Large intestine (tissue), 3 donors: Measurements from ENCODE around the gene STX5. TPM values are rescaled to one million over a fixed set of nuclear protein-coding genes. Genes with fewer than 3 reads are reported as not detected.
A peak's percentile ranks its signal among the peaks of the same experiment; 100 is the strongest.
"Not testable (repeated sequence)": the region's sequence is repeated elsewhere in the genome, so short reads cannot be mapped to it uniquely, and the experiment has no call there.

Source experiments
- DNase-seq, 2 donors: peaks; one replicate each; pipeline versions ENCODE4 v3.0.0 to v3.0.0-alpha.2; 2013
- H3K27ac ChIP-seq: one replicate; pipeline ENCODE4 v1.5.1; 2013; ENCODE audit warnings: low read length
- H3K27me3 ChIP-seq: 2 replicates; pipeline ENCODE4 v1.6.1; 2013; ENCODE audit warnings: low read length; ENCODE audit not compliant: control insufficient read depth, insufficient read depth
- H3K36me3 ChIP-seq: 2 replicates; pipeline ENCODE4 v1.6.1; 2013; ENCODE audit warnings: low read length; ENCODE audit not compliant: control insufficient read depth, insufficient read depth
- H3K4me1 ChIP-seq: one replicate; pipeline ENCODE4 v1.6.1; 2013; ENCODE audit warnings: low read length; ENCODE audit not compliant: control insufficient read depth, insufficient read depth
- H3K4me3 ChIP-seq: one replicate; pipeline ENCODE4 v1.5.1; 2013; ENCODE audit warnings: low read length
- H3K9me3 ChIP-seq: one replicate; pipeline ENCODE4 v1.6.1; 2013; ENCODE audit warnings: mild to moderate bottlenecking, low read depth, low read length, moderate library complexity; ENCODE audit not compliant: control insufficient read depth
- WGBS: methylation state at CpG from one replicate; pipeline ENCODE4 v1.1.5; 2013; ENCODE audit warnings: low lambda C conversion rate; ENCODE audit not compliant: insufficient coverage; 5-methylcytosine and 5-hydroxymethylcytosine counted together
- polyA plus RNA-seq: library from polyadenylated mRNA; unstranded; fragments of 120-200 nt; gene quantifications from one replicate; pipeline ENCODE4 v1.2.1, GENCODE V29; 2013

The STX5 gene
- polyA plus RNA-seq, 1 donor, result 42.4 TPM

GRCh38 chr11:62782753-62783152 lies 49.1 kb downstream of the STX5 start:
- H3K4me3 ChIP-seq, result no peak overlapping the region
- 90% methylated on average over 2 of the region's 7 CpGs for WGBS
- no peak for DNase-seq
- H3K4me1 ChIP-seq, result peaks cover 9% of the 10 kb centered on the region
- no peak overlapping the region for H3K27ac ChIP-seq
- peaks cover 31% of the 10 kb centered on the region for H3K36me3 ChIP-seq
- H3K27me3 ChIP-seq, result no peaks in the 10 kb centered on the region
- H3K9me3 ChIP-seq, result no peaks in the 10 kb centered on the region

GRCh38 chr11:62778441-62778840 lies 53.4 kb downstream of the STX5 start:
- DNase-seq, result no peak

GRCh38 chr11:62777389-62777788 lies 54.5 kb downstream of the STX5 start:
- no peaks in the 10 kb centered on the region for H3K4me1 ChIP-seq
- H3K36me3 ChIP-seq, result peaks cover 53% of the 10 kb centered on the region
- H3K9me3 ChIP-seq, result no peaks in the 10 kb centered on the region
- H3K4me3 ChIP-seq, result no peak overlapping the region
- DNase-seq, result no peak
- H3K27ac ChIP-seq, result no peak overlapping the region
- H3K27me3 ChIP-seq, result no peaks in the 10 kb centered on the region
- 100% methylated on average over 1 of the region's 2 CpGs for WGBS

More at GRCh38 chr11:62778441-62778840, 53.4 kb downstream of the STX5 start:
- Histone ChIP-seq H3K4me3 (no peak overlapping the region), H3K4me1 (no peaks in the 10 kb centered on the region), H3K9me3 (no peaks in the 10 kb centered on the region), H3K27me3 (no peaks in the 10 kb centered on the region), H3K36me3 (peaks cover 59% of the 10 kb centered on the region), H3K27ac (no peak overlapping the region)
- WGBS, result 100% methylated on average over 1 of the region's 3 CpGs

GRCh38 chr11:62775646-62776045 lies 56.2 kb downstream of the STX5 start:
- Histone ChIP-seq H3K27me3 (no peaks in the 10 kb centered on the region), H3K4me3 (no peak overlapping the region), H3K36me3 (peaks cover 46% of the 10 kb centered on the region), H3K27ac (no peak overlapping the region), H3K9me3 (no peaks in the 10 kb centered on the region), H3K4me1 (peaks cover 8% of the 10 kb centered on the region)
- no CpG with 5 or more reads among the region's 17 CpGs for WGBS
- no peak for DNase-seq

- Histone ChIP-seq H3K27ac (no peak overlapping the region), H3K27me3 (no peaks in the 10 kb centered on the region), H3K36me3 (peaks cover 40% of the 10 kb centered on the region), H3K4me1 (peaks cover 10% of the 10 kb centered on the region), H3K9me3 (no peaks in the 10 kb centered on the region), H3K4me3 (no peak overlapping the region)
- WGBS, result no CpG with 5 or more reads among the region's 6 CpGs
- no peak for DNase-seq
Measured at GRCh38 chr11:62774407-62774806, 57.4 kb downstream of the STX5 start.

GRCh38 chr11:62771144-62772021 lies 60.5 kb downstream of the STX5 start, which contains the start of gene TAF6L:
TAF6L (plus strand) TSS chr11:62771396; CDS start chr11:62775784, 4,388 bp downstream.
- Histone ChIP-seq H3K4me3 (peak within 1 kb of the TSS; percentile 73), H3K27me3 (no peaks in the 10 kb centered on the region), H3K4me1 (peaks cover 10% of the 10 kb centered on the region), H3K9me3 (no peaks in the 10 kb centered on the region), H3K36me3 (peaks cover 30% of the 10 kb centered on the region), H3K27ac (peak within 1 kb of the TSS; percentile 93)
- WGBS, result 40% methylated on average over 2 of the region's 60 CpGs
- peak; percentile 94 to 98 for DNase-seq

GRCh38 chr11:62770778-62771143 lies 61.1 kb downstream of the STX5 start:
- WGBS, result 0% methylated on average over 5 of the region's 18 CpGs
- H3K4me3 ChIP-seq, result peak overlapping the region; percentile 73
- peaks cover 10% of the 10 kb centered on the region for H3K4me1 ChIP-seq
- peaks cover 31% of the 10 kb centered on the region for H3K36me3 ChIP-seq
- H3K27ac ChIP-seq, result peak overlapping the region; percentile 93
- H3K27me3 ChIP-seq, result no peaks in the 10 kb centered on the region
- DNase-seq, result no peak
- no peaks in the 10 kb centered on the region for H3K9me3 ChIP-seq

- H3K4me3 ChIP-seq, result peak overlapping the region; percentile 91
- no CpG with 5 or more reads among the region's 9 CpGs for WGBS
- H3K27me3 ChIP-seq, H3K36me3 ChIP-seq, H3K9me3 ChIP-seq, H3K27ac ChIP-seq, DNase-seq: not testable (repeated sequence)
- H3K4me1 ChIP-seq, result peaks cover 13% of the 10 kb centered on the region
Measured at GRCh38 chr11:62760867-62761227, 71.0 kb downstream of the STX5 start.

- no CpG with 5 or more reads among the region's 9 CpGs for WGBS
- Histone ChIP-seq H3K4me1 (peaks cover 21% of the 10 kb centered on the region), H3K27ac (no peak overlapping the region), H3K27me3 (no peaks in the 10 kb centered on the region), H3K4me3 (no peak overlapping the region), H3K9me3 (no peaks in the 10 kb centered on the region), H3K36me3 (peaks cover 3% of the 10 kb centered on the region)
- no peak for DNase-seq
Measured at GRCh38 chr11:62757846-62758788, 73.7 kb downstream of the STX5 start.
